Fibroblast of the conjunctiva (primary cell): ENCODE results near the gene MARCHF5.

Experiments used
- DNase-seq: peaks from one replicate; pipeline ENCODE4 v3.0.0-alpha.2; 2010; ENCODE audit warnings: low read depth

MARCHF5 gene, protein sequence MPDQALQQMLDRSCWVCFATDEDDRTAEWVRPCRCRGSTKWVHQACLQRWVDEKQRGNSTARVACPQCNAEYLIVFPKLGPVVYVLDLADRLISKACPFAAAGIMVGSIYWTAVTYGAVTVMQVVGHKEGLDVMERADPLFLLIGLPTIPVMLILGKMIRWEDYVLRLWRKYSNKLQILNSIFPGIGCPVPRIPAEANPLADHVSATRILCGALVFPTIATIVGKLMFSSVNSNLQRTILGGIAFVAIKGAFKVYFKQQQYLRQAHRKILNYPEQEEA

DNA sequence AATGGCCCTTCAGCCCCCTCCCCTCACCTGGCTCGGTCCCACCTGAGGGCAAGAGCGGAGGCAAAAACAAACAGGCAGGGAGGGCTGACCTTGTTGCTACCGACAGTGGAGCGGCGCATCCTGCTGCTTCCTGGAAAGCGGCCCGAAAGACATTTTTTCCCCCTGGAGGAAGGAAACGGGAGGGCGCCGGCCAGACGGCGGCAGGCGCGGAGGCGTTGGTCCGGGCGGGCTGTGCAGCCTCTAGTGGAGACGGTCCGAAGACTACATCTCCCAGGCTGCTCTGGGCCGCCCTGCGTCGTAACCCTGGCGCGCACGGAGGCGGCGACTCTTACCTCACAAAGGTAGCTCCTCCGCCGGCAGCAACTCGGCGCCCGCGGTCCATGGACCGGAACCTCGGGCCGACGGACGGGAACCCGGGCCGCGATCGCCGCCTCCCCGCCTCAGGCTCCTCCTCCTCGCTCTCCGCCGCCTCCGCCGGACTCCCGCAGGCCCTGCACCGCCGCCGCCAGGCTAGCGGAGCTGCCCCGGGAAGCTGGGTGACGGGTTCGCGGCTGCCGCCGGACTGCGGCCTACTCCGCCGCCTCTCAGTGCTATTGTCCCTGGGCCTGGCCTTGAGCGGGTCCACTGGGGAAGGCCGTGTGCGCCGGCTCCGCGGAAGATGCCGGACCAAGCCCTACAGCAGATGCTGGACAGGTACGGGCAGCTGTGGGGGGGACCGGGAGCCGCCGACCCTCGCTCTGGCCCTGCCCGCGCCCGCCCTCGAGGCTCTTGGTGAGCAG is at the start of gene MARCHF5, which contains the start of gene CPEB3:
TSS of gene MARCHF5 (plus strand) at position 331 of the 779 bp plus-strand sequence. CDS start at position 659, 328 bp downstream.
TSS of gene CPEB3 (minus strand) at position 242 of the 779 bp plus-strand sequence. CDS start 50,728 bp downstream, outside the sequence.
- peak; percentile 93 for DNase-seq

DNA sequence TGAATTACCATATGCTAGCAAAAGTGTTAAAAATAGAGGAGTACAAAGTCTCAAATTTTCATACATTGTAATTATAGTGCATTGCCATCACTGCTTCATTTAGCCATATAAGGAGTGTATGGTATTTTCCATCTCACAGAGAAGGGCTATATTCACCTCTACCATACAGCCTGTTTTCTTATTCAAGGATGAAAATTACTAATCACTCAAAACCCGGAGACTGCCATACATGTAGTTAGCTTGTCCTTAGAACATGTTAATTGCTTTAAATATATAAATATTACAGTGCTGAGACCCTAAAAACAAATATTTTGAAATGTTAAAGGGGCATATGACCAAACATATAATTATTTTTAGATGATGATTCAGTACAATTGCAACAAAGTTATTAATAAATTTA is 49.5 kb upstream of the MARCHF5 start:
- no peak for DNase-seq

DNA sequence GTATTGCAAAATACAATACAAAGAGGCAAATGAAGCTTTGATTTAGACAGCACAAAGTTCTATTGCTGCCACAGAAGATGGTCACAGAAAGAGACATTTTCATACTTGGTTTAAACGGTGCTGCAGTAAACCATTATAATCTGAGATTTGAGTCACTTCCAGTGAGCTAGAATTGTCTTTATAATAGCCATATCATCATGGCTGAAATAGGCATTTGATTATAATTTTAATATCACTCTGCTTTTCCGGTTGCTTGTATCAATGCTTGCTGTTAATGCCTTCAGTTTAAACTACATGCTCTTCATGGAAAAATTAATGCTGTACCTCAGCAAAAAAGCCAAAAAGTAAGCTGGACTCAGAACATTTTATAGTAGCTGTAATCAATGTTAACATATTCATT is 48.6 kb upstream of the MARCHF5 start:
- DNase-seq, result no peak

DNA sequence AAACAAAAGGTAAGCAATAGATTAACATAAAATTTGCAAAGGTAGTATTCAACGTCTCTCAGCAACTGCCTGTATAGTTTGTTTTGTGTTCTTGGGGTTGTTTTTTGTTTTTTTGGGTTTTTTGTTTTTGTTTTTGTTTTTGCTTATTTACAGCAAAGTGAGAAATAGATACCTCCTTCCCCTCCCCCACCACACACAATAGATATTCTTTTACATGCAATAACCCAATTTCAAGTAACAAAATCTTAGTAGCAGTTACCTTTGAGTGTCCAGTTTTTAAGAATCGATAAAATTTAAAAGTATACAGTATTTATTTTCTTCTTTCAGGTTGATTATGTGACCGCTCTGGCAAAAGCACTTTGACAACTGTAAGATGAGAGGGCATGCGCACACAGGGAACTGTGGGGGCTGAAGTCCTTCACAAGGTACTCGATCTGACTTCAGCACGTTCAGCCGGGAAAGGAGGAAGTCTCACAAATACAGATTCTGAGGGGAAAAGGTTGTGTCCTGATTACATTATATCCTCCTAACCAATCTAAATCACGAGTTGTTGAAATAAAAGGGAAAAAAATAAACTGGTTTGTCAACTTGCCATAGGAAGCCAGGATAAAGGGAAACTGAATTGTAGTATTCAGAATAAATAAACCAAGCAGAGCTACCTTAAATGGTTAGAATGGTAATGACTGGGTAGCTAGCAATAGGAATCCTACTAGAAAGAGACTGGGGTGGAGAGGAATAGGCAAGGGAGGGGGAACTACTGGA is 47.9 kb upstream of the MARCHF5 start:
- peak; percentile 17 for DNase-seq

DNA sequence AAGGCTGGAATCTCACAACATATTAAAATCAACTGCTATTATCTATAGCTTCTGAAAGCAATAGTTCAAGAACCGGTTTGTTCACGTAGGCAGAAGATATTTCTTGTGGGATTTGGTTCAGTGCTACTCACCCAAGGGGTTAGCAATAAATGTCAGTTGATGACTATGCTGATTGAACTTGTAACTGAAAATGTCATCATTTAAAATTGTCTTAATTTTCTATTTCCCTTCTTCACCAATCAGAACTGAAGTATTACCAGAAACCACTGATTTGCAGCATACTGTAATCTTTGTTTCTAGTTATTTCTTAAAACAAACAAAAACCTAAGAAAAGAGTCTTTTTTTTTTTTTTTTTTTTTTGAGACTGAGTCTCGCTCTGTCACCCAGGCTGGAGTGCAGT is 46.2 kb upstream of the MARCHF5 start:
- no peak for DNase-seq

DNA sequence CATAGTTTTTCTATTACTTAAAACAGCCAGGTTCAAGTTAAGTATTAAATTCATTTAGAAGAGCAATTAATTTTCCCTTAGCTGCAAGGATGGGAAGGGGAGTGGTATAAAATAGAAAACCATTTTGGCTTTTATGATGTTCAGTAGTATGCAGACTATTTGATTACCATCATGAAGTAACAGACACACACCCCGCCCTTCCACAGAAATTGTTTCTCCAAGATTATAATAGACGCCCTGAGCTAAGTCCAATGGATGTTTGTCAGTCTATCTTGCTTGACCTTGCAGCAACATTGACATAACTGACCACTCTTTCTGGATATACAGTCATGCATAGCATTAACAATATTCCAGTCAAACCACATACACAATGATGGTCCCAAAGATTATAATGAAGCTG is 42.4 kb upstream of the MARCHF5 start:
- DNase-seq, result no peak

DNA sequence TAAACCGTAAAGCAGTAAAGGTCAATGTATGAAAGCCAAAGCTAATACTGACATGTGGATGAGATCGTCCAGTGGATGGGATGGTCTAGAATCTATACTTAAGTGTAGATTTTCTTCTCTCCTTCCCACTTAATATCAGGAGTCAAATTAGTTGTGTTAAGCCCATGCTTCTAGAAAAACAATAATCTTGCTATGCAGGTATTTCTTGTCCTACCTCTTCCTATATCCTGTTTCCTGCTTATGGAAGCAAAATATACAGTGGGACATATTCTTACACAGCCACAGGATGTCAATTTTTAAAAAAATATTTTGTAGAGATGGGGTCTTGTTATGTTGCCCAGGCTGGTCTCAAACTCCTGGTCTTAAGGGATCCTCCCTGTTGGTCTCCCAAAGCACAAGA is 27.6 kb upstream of the MARCHF5 start:
- no peak for DNase-seq

DNA sequence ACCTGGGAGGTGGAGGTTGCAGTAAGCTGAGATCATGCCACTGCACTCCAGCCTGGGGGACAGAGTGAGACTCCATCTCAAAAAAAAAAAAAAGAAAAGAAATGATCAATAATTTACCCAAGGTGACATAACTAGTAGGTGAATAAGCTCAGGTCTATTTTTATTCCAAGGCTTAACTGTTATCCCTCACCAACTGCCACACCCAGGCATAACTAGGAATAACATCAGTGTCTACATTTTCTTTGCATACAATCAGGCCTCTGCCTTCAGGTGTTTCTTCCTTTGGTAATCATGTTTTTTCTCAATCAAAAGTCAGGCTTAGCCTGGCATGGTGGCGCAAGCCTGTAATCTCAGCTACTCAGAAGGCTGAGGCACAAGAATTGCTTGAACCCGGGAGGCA is 26.7 kb upstream of the MARCHF5 start:
- DNase-seq, result no peak

DNA sequence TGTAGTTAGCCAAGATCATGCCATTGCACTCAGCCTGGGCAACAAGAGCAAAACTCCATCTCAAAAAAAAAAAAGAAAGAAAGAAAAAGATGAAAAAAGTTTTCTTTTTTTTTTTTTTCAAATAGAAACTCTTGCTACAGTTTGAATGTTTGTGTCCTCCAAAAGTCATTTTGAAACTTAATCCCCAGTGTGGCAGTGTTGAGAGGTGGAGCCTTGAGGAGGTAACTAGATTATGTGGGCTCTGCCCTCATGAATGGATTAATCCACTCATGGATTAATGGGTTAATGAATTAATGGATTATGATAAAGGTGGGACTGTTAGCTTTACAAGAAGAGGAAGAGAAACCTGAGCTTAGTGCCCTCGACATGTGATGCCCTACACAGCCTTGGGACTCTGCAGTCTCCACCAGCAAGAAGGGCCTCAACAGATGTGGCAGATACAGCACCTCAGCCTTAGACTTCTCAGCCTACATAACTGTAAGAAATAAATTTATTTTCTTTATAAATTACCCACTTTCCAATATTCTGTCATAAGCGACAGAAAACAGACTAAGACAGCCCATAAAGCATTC is 25.2 kb upstream of the MARCHF5 start:
- no peak for DNase-seq

DNA sequence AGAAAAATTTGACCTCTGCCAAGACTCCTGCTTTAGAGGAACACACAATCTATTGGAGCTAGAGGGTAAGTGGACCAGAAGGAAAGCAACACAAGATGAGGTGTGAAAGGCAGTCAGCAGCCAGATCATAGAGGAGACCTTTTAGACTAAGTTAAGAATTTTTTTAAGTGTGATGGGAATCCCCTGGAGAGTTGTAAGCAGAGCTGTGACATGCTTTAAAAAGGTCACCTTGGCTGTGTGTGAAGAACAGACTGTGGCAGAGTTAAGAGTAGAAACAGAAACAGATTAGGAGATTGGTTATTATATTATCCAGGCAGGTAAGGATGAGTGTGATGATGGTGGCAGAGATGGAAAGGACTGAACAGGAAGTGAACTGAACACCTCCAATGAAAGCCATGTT is 23.6 kb upstream of the MARCHF5 start:
- DNase-seq, result no peak

DNA sequence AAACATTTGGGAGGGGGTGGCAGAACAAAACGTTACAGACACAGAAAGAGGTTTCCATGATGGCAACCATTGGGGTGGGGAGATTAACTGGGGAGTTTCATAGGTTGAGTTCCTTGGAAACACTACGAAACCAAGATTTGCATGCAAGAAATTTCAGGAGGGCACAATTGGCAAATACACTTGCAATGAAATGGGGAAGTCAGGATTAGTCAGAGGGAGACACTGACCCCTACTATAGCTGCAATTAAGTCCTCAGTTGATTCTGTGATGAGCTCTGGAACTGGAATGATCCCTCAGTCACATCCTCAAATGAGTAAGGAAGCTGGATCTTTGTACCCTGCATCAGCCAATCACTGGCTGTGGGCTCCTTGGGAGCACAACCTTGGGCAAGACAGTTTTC is 22.2 kb upstream of the MARCHF5 start:
- no peak for DNase-seq

DNA sequence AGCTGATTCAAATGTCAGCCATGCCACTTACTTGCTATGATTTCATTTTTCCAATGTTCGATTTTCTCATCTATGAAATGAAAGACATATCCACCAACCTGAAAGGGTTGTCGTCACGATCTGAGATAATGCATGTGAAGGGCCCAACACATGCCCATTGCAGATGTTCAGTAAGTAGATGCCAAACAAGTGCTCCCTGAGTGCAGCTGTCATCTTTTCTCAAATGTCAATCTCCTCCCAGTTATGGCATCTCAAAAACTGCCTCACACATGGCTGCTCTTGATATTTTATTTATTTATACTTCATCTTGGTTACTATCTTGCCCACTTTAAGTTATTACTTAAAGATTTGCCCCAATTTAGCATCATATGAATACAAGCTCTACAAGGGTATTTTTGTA is 16.9 kb upstream of the MARCHF5 start:
- DNase-seq, result no peak

DNA sequence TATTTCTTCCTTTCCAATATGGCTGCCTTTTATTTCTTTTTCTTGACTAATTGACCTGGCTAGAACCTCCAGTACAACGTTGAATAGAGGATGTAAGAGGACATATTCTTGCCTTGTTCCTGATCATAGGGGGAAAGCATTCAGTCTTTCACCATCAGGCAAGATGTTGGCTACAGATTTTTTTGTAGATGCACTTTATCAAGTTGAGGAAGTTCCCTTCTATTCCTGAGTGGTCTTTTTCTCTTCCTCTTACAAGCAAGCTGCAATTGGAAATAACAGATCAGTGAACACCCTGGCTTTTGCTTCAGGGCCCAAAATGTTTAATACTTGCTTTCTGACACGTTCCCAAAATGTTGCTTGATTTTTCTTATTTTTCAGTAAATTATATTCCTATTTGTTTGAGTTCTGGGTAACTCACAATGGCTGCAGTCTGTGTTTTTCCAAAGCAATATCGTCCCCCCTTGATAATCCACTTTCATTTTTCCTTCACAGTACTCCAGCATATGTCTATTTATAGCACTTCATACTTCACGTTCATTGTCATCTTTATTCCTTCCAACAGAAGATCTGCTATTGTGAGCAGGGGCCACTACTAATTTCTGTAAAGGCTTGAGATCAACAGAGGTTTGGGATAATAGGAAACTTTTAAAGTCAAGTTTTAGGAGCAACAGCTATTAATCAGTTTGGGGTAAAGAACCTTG is 11.8 kb upstream of the MARCHF5 start:
- DNase-seq, result no peak

DNA sequence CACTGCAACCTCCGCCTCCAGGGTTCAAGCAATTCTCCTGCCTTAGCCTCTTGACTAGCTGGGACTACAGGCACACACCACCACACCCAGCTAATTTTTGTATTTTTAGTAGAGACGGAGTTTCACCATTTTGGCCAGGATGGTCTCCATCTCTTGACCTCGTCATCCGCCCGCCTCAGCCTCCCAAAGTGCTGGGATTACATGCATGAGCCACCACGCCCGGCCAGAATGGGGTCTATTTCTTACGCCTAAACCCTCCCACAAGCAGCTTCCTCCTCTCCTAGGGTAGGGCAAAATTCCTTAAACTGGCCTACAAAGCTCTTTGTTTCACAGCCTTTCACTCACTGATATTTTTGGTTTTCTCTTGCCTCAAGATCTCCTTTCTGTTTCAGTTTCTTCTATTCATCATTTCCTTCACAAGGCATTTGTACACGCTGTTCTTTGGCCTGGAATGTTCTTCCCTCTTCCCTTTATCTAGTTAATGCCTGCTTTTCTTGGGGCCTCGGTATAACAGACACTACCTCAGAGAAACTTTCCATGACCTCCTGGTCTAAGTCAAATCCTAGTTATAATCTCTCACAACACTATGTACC is 6.8 kb upstream of the MARCHF5 start:
- DNase-seq, result no peak

DNA sequence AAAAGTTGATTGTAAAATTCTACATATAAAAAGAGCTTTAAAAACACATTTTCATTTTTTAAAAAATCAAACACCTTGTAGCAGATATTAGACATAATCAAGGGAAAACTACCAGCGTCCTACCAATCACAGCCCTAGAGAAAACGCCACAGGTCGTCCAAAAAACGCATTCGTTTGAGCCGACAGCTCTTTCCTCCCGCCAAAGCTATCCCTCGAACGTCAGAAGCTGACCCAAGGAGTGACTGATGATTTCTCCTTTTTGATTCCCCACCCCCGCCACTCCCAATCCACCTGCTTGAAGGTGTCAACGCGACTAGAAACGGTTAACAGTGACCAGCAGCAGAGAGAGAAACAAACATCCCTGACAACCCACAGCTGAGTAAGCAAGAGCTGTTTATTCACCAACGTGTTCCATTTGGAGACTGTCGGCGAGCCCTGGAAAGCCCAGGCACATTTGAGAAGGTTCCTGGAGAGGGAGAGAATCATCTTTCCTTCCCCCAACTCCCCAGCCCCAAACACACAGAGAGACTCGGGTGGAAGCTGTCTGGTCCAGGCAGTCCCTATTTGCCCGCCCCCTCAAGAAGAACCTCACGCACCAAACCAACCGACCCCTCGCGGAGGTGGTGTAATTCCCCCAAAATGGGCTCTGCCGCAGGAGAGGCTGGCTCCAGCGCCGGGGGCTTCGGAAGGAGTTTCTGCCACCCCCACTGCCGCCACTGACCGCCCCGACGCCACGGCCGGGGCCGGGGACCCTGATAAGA is 711 bp upstream of the MARCHF5 start:
- peak; percentile 4 for DNase-seq

DNA sequence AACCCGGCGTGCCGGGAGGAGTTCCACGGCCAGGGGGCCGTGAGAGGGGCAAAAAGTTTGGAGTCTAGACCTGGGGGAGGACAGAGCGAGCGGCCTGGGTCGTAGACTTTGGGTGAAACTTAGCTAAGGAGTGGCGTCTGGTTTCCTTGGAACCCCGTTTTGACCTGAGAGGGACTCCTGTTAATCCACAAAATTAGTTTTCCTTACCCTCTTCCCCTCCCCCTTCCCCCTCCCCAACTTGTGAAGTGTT is 574 bp downstream of the MARCHF5 start:
- DNase-seq, result no peak

DNA sequence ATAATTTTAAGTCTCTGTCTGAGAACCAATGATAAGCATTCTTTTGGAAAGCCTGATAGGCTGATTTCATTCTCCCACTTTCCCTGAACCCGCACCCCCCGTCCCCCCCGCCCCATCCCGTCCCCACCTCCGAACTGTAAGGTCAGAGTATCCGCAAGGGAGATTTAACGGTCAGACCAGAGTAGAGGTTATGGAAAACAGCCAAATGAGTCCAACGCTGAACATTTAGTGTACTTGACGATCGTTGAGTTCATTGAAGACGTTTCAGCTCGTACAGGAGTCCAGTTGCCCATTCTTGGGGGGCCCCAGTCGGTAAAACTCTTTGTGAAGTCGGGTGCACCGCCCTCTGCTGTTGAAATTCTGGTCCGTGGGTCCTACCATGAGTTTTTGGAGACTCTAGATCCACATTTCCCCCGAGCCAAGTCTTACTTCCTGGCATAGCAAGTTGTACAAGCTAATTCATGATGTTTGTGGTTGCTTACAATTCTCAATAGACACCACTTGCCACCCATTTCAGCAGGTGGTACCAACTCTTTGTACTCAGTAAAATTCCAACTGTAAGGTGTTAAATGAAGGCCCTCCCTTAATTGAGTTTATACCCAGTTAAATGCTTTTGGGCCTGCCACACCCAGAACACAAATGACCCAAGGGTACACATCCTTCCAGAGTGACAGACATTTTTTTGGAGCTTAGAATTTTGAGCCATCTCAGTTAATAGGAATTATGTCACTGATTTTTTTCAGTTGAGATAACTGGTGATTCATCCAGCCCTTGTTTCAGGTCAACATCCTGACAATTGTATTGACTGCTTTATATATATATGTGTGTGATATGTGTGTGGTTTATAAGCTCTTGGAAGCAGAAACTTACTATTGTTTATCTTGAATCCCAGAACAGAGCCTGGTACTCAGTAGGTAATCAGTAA is 1.2 kb downstream of the MARCHF5 start:
- DNase-seq, result peak; percentile 37

DNA sequence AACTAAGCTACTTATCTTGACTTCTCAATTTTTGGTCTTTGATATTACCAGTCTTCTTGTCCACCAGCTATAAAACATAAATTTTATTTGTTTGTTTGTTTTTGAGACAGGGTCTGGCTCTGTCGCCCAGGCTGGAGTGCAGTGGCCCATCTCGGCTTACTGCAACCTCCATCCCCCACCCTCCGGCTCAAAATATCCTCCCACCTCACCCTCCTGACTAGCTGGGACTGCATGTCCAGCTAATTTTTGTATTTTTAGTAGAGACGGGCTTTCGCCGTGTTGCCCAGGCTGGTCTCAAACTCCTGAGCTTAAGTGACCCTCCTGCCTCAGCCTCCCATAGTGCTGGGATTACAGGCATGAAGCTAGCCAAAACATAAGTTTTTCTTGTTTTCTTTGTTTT is 7.5 kb downstream of the MARCHF5 start:
- DNase-seq, result no peak

DNA sequence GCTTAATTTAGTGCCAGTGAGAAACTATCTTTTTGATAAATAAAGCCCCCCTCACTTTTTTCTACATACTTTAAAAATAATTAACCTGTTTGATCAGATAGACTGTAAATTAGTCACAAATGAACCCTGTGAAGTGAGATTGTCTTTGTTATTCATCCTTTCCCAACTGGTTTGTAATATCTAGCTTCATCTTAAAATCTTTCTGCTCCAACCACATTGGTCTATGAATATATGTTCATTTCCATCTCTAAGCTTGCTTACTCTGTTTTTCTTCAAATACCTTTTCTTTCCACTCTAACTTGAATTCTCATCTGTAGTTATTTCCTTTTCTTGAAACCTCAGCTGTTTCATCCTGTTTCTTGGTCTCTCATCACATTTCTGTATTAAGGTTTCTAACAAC is 12.1 kb downstream of the MARCHF5 start:
- no peak for DNase-seq

DNA sequence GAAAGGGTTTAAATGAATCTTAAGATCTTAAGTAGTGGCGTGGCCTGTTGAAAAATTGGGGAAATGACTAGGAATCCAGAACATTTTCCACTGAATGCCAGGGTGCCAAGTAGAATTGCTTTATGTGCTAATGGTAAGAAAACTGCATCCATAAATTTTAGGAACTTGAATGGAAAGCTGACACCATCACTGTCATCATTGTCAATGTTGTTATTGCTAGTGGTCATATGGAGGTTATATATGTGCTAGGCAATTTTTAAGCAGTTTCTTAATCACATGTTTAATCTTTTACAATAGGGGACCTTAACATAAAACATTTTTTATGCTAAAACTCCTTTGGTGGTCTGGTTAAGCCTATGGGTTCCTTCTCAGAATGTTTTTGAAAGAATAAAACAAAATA is 13.1 kb downstream of the MARCHF5 start:
- DNase-seq, result no peak
